NCI-H1436 (cell line): ENCODE measurements around the gene OR13C8.
"Not testable (repeated sequence)": the region's sequence is repeated elsewhere in the genome, so short reads cannot be mapped to it uniquely, and the experiment has no call there.

ENCODE experiments used
- DNase-seq: peaks from one replicate; lab custom pipeline; 2025; lab: John Stamatoyannopoulos, UW

Gene OR13C8

GRCh38 chr9:104568868-104569267, at the start of gene OR13C8:
OR13C8 (plus strand) TSS chr9:104569168; CDS start chr9:104569168, 0 bp downstream.
- no peak for DNase-seq

GRCh38 chr9:104520241-104520640, 48.7 kb upstream of the OR13C8 start:
- not testable (repeated sequence) for DNase-seq

- DNase-seq = no peak
Measured at GRCh38 chr9:104527109-104527508, 41.9 kb upstream of the OR13C8 start, which contains the start of gene OR13C4. OR13C4 (minus strand) TSS chr9:104527209; CDS start chr9:104527209, 0 bp downstream.

GRCh38 chr9:104536756-104537155, 32.2 kb upstream of the OR13C8 start, which contains the start of gene OR13C3:
OR13C3 (minus strand) TSS chr9:104536856; CDS start chr9:104536723, 133 bp downstream.
- no peak for DNase-seq

- no peak for DNase-seq
Measured at GRCh38 chr9:104539275-104539674, 29.7 kb upstream of the OR13C8 start.

- DNase-seq = no peak
Measured at GRCh38 chr9:104544644-104545043, 24.3 kb upstream of the OR13C8 start.

- no peak for DNase-seq
Measured at GRCh38 chr9:104553261-104553660, 15.7 kb upstream of the OR13C8 start.

- DNase-seq = no peak
Measured at GRCh38 chr9:104555521-104555920, 13.4 kb upstream of the OR13C8 start.

GRCh38 chr9:104556830-104557634, 11.9 kb upstream of the OR13C8 start:
- DNase-seq = peak; percentile 41

GRCh38 chr9:104564358-104564757, 4.6 kb upstream of the OR13C8 start:
- no peak for DNase-seq

- no peak for DNase-seq
Measured at GRCh38 chr9:104572612-104573011, 3.6 kb downstream of the OR13C8 start.

- no peak for DNase-seq
Measured at GRCh38 chr9:104575456-104575855, 6.5 kb downstream of the OR13C8 start.

GRCh38 chr9:104577263-104577662, 8.3 kb downstream of the OR13C8 start:
- DNase-seq = no peak

GRCh38 chr9:104580562-104580961, 11.6 kb downstream of the OR13C8 start:
- no peak for DNase-seq

GRCh38 chr9:104586496-104587180, 17.7 kb downstream of the OR13C8 start:
- DNase-seq = no peak

GRCh38 chr9:104589626-104590025, 20.7 kb downstream of the OR13C8 start:
- no peak for DNase-seq

GRCh38 chr9:104598749-104599148, 29.8 kb downstream of the OR13C8 start:
- not testable (repeated sequence) for DNase-seq

GRCh38 chr9:104599313-104599712, 30.3 kb downstream of the OR13C8 start, which contains the start of gene OR13C5:
OR13C5 (minus strand) TSS chr9:104599413; CDS start chr9:104599413, 0 bp downstream.
- not testable (repeated sequence) for DNase-seq

GRCh38 chr9:104604801-104605200, 35.8 kb downstream of the OR13C8 start:
- DNase-seq = no peak

GRCh38 chr9:104605527-104605926, 36.6 kb downstream of the OR13C8 start, which contains the start of gene OR13C2:
OR13C2 (minus strand) TSS chr9:104605627; CDS start chr9:104605627, 0 bp downstream.
- DNase-seq = not testable (repeated sequence)

GRCh38 chr9:104606152-104606551, 37.2 kb downstream of the OR13C8 start:
- peak; percentile 14 for DNase-seq

GRCh38 chr9:104608336-104608735, 39.4 kb downstream of the OR13C8 start:
- no peak for DNase-seq

- DNase-seq = no peak
Measured at GRCh38 chr9:104611213-104611612, 42.2 kb downstream of the OR13C8 start.
